ENCODE results near the gene JAK1.

DNA sequence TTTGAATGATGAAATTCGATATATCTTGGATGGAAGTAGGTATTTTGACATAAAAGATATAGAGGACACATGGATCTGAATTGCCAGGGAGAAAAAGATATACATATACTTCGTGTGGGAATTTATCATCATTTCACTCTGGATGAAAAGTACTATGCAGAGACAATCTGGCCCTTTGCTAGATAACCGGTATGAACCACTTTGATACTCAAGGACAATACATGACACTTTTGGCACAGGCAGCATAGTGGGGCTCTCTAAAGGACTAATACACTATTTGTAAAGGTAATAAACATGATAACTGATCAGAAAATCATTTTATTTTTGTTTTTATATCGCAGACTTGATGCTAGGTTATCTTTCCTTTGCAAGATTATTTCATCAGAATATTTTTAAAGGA, 24.2 kb downstream of the JAK1 start:
- TF ChIP-seq, protein P1, sequence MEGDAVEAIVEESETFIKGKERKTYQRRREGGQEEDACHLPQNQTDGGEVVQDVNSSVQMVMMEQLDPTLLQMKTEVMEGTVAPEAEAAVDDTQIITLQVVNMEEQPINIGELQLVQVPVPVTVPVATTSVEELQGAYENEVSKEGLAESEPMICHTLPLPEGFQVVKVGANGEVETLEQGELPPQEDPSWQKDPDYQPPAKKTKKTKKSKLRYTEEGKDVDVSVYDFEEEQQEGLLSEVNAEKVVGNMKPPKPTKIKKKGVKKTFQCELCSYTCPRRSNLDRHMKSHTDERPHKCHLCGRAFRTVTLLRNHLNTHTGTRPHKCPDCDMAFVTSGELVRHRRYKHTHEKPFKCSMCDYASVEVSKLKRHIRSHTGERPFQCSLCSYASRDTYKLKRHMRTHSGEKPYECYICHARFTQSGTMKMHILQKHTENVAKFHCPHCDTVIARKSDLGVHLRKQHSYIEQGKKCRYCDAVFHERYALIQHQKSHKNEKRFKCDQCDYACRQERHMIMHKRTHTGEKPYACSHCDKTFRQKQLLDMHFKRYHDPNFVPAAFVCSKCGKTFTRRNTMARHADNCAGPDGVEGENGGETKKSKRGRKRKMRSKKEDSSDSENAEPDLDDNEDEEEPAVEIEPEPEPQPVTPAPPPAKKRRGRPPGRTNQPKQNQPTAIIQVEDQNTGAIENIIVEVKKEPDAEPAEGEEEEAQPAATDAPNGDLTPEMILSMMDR (IDR thresholded peaks at IDR 0.05; ENCODE audit: low read depth, low read length): no peak
- no peak for TF ChIP-seq EZH2phosphoT487 (IDR thresholded peaks at IDR 0.05; ENCODE audit: low read depth)

Measured in OCI-LY3 (cell line).